Fibroblast of pulmonary artery (primary cell): ENCODE data around the gene CEP68.

ENCODE experiments used
- DNase-seq: peaks from one replicate; pipeline ENCODE4 v3.0.0-alpha.2; 2010; ENCODE audit warnings: low read depth
- H3K4me3 ChIP-seq: replicated peaks from 2 replicates; pipeline ENCODE4 v1.5.1; 2011; ENCODE audit warnings: low read depth, mild to moderate bottlenecking, control low read depth, low read length, moderate library complexity
- CTCF ChIP-seq: IDR thresholded peaks from 2 replicates; pipeline ENCODE4 v1.5.1; 2011; ENCODE audit warnings: mild to moderate bottlenecking, control low read depth, low read length, inconsistent platforms; ENCODE audit errors: missing control alignments

Gene CEP68

GRCh38 chr2:65059071-65059470, 2.9 kb downstream of the CEP68 start:
- no peak overlapping the region for H3K4me3 ChIP-seq
- no peak for DNase-seq
- no peak for TF ChIP-seq CTCF

- TF ChIP-seq CTCF: no peak
Observed at GRCh38 chr2:65061146-65061909, 5.1 kb downstream of the CEP68 start.

GRCh38 chr2:65061910-65062339, 5.7 kb downstream of the CEP68 start:
- no peak for DNase-seq
- H3K4me3 ChIP-seq: no peak overlapping the region
- no peak for TF ChIP-seq CTCF

More at GRCh38 chr2:65061146-65061909, 5.1 kb downstream of the CEP68 start:
- no peak for DNase-seq
- no peak overlapping the region for H3K4me3 ChIP-seq

- DNase-seq: peak; percentile 13
- H3K4me3 ChIP-seq: no peak overlapping the region
- no peak for TF ChIP-seq CTCF
Observed at GRCh38 chr2:65062843-65063825, 6.9 kb downstream of the CEP68 start.

GRCh38 chr2:65064728-65065552, 8.7 kb downstream of the CEP68 start:
- no peak overlapping the region for H3K4me3 ChIP-seq
- peak; percentile 94 for DNase-seq
- peak; percentile 53 for TF ChIP-seq CTCF

GRCh38 chr2:65067806-65068553, 11.8 kb downstream of the CEP68 start:
- no peak overlapping the region for H3K4me3 ChIP-seq
- no peak for DNase-seq
- no peak for TF ChIP-seq CTCF
